ENCODE data around the gene ZNF28.
"Not testable (repeated sequence)": the region's sequence is repeated elsewhere in the genome, so short reads cannot be mapped to it uniquely, and the experiment has no call there.

DNA sequence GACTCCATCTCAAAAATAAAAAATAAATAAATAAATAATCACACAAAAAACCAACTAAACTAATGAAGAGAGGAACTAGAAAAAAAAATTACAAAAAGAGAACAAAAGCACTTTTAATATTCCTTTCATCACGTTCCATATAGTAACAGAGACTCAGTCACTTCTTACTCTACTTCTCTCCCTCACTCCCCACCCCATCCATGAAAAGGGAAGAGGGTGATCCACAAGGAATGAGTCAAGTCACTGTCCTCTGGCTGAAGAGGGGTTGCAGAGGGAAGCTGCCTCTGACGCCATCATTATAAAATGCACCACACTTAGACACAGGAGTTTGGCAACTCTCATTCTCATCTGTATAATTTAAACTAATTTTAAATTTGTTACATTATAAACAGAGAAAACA lies 38.6 kb downstream of the ZNF28 start:
- not testable (repeated sequence) for TF ChIP-seq YY1 (IDR thresholded peaks at IDR 0.05; ENCODE audit: low read depth); PBX3 (IDR thresholded peaks at IDR 0.05); EP300 (IDR thresholded peaks at IDR 0.05; ENCODE audit: borderline replicate concordance in 1 of 2, low read depth in 1 of 2, low read length in 1 of 2); SMC3 (IDR thresholded peaks at IDR 0.05; ENCODE audit: low read depth, low read length); USF2 (IDR thresholded peaks at IDR 0.05; ENCODE audit: borderline replicate concordance, low read depth, low read length); TAF1 (IDR thresholded peaks at IDR 0.05; ENCODE audit: borderline replicate concordance, low read depth, low read length)
- TF ChIP-seq, protein P1, sequence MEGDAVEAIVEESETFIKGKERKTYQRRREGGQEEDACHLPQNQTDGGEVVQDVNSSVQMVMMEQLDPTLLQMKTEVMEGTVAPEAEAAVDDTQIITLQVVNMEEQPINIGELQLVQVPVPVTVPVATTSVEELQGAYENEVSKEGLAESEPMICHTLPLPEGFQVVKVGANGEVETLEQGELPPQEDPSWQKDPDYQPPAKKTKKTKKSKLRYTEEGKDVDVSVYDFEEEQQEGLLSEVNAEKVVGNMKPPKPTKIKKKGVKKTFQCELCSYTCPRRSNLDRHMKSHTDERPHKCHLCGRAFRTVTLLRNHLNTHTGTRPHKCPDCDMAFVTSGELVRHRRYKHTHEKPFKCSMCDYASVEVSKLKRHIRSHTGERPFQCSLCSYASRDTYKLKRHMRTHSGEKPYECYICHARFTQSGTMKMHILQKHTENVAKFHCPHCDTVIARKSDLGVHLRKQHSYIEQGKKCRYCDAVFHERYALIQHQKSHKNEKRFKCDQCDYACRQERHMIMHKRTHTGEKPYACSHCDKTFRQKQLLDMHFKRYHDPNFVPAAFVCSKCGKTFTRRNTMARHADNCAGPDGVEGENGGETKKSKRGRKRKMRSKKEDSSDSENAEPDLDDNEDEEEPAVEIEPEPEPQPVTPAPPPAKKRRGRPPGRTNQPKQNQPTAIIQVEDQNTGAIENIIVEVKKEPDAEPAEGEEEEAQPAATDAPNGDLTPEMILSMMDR (IDR thresholded peaks at IDR 0.05): not testable (repeated sequence)

Data from SK-N-SH (cell line).